Ascending aorta (tissue), 2 donors: ENCODE data around the gene UST. TPM values are rescaled to one million over a fixed set of nuclear protein-coding genes. Genes with fewer than 3 reads are reported as not detected.

Source experiments
- DNase-seq, 2 donors: peaks; one replicate each; pipeline ENCODE4 v3.0.0-alpha.2; 2019; ENCODE audit warnings: low spot score in 2 of 2
- H3K27ac ChIP-seq, 2 donors: fragments of 200-600 bp; sonication (generic); one replicate each; pipeline ENCODE4 v1.5.1; 2016 to 2017; ENCODE audit warnings: mild to moderate bottlenecking in 1 of 2
- H3K27me3 ChIP-seq: fragments of 200-600 bp; sonication (generic); one replicate; pipeline ENCODE4 v1.5.1; 2017
- H3K36me3 ChIP-seq, 2 donors: fragments of 200-600 bp; sonication (generic); one replicate each; pipeline ENCODE4 v1.5.1; 2016
- H3K4me1 ChIP-seq, 2 donors: fragments of 200-600 bp; sonication (generic); one replicate each; pipeline ENCODE4 v1.5.1; 2016 to 2017; ENCODE audit warnings: mild to moderate bottlenecking in 1 of 2
- H3K4me3 ChIP-seq, 2 donors: fragments of 200-600 bp; sonication (generic); one replicate each; pipeline ENCODE4 v1.5.1; 2016 to 2017; ENCODE audit warnings: mild to moderate bottlenecking in 1 of 2
- H3K9me3 ChIP-seq, 2 donors: fragments of 200-600 bp; sonication (generic); one replicate each; pipeline ENCODE4 v1.5.1; 2016
- CTCF ChIP-seq, 3 experiments: fragments of 200-600 bp in 2 of 3; fragments of 450-650 bp in 1 of 3; sonication (generic) in 2 of 3; IDR thresholded peaks; one replicate each; pipeline ENCODE4 v1.5.1; 2016 to 2019; ENCODE audit warnings: antibody characterized with exemption in 3 of 3, mild to moderate bottlenecking in 1 of 3, moderate library complexity in 1 of 3
- intact Hi-C: fragments of 100-400 bp; cut with DNase I; formaldehyde crosslinking; loops from one replicate; pipeline ENCODE4 v1.15.1; 2023
- total RNA-seq: library from RNA; depleted of rRNA; stranded (reverse); fragments of >200 nt; gene quantifications from one replicate; pipeline ENCODE4 v1.1.0, GENCODE V29; 2016

The UST gene
- total RNA-seq, 1 donor from 2014 or later: 27.0 TPM

GRCh38 chr6:148791372-148791771 is 44.5 kb downstream of the UST start:
- no peaks in the 10 kb centered on the region for H3K36me3 ChIP-seq
- no peak for DNase-seq
- H3K27ac ChIP-seq: no peak overlapping the region
- intact Hi-C loops: no loop called here
- no peaks in the 10 kb centered on the region for H3K9me3 ChIP-seq
- H3K27me3 ChIP-seq: no peaks in the 10 kb centered on the region
- peaks cover 0 to 4% of the 10 kb centered on the region in 2 donors for H3K4me1 ChIP-seq
- H3K4me3 ChIP-seq: no peak overlapping the region
- no peak for TF ChIP-seq CTCF (IDR thresholded peaks at IDR 0.05)

GRCh38 chr6:148793721-148794120 is 46.9 kb downstream of the UST start:
- Histone ChIP-seq H3K27me3 (no peaks in the 10 kb centered on the region), H3K27ac (no peak overlapping the region), H3K36me3 (no peaks in the 10 kb centered on the region), H3K4me1 (peaks cover 0 to 4% of the 10 kb centered on the region in 2 donors), H3K4me3 (no peak overlapping the region), H3K9me3 (no peaks in the 10 kb centered on the region)
- TF ChIP-seq CTCF (IDR thresholded peaks at IDR 0.05): no peak
- intact Hi-C loops: no loop called here
- no peak for DNase-seq

- Histone ChIP-seq H3K27ac (peak overlapping the region in 1 of 2 donors; percentile 58), H3K9me3 (no peaks in the 10 kb centered on the region), H3K4me1 (peaks cover 0 to 4% of the 10 kb centered on the region in 2 donors), H3K36me3 (no peaks in the 10 kb centered on the region), H3K4me3 (no peak overlapping the region), H3K27me3 (no peaks in the 10 kb centered on the region)
- TF ChIP-seq CTCF (IDR thresholded peaks at IDR 0.05): no peak
- no peak for DNase-seq
- intact Hi-C loops: no loop called here
These were observed 48.0 kb downstream of the UST start for GRCh38 chr6:148794797-148795196.

DNA sequence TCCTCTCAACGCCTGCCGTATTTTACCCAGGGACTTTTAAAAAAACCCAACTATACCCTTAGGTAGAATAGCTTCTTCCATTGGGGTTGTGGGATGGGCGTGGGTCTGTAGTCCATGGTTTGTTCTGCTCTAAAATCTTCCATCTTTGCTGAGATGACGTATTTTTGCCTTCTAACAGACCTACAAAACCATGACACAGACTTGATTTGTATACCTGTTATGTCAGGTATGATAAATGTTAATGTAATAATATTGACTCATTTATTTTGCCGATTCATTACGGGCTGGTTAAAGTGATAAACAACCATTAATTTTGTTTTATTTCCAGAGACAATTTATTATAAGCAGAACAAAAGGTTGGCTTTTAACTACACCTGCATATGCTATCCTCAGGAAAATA is 48.7 kb downstream of the UST start:
- no peak for DNase-seq
- Histone ChIP-seq H3K36me3 (no peaks in the 10 kb centered on the region), H3K9me3 (no peaks in the 10 kb centered on the region), H3K27ac (peak overlapping the region in 1 of 2 donors; percentile 58), H3K4me1 (peaks cover 0 to 8% of the 10 kb centered on the region in 2 donors), H3K27me3 (no peaks in the 10 kb centered on the region), H3K4me3 (no peak overlapping the region)
- intact Hi-C loops: no loop called here
- TF ChIP-seq CTCF (IDR thresholded peaks at IDR 0.05): no peak

GRCh38 chr6:148799647-148800046 is 52.8 kb downstream of the UST start:
- no peak for TF ChIP-seq CTCF (IDR thresholded peaks at IDR 0.05)
- Histone ChIP-seq H3K36me3 (no peaks in the 10 kb centered on the region), H3K4me1 (peaks cover 0 to 9% of the 10 kb centered on the region in 2 donors), H3K27me3 (no peaks in the 10 kb centered on the region), H3K4me3 (no peak overlapping the region), H3K27ac (no peak overlapping the region), H3K9me3 (no peaks in the 10 kb centered on the region)
- DNase-seq: no peak
- intact Hi-C loops: no loop called here

GRCh38 chr6:148800536-148800935 is 53.7 kb downstream of the UST start:
- intact Hi-C loops: no loop called here
- H3K27ac ChIP-seq: no peak overlapping the region
- DNase-seq: no peak
- H3K36me3 ChIP-seq: no peaks in the 10 kb centered on the region
- TF ChIP-seq CTCF (IDR thresholded peaks at IDR 0.05): no peak
- no peak overlapping the region for H3K4me3 ChIP-seq
- no peaks in the 10 kb centered on the region for H3K27me3 ChIP-seq
- peaks cover 0 to 6% of the 10 kb centered on the region in 2 donors for H3K4me1 ChIP-seq
- H3K9me3 ChIP-seq: no peaks in the 10 kb centered on the region
